GM21529 (cell line): Measurements from ENCODE around the gene C1QTNF5.

ENCODE experiments used
- ATAC-seq: cut with Tn5 transposase; IDR thresholded peaks from one replicate; pipeline ENCODE4 v1.9.1; 2021; ENCODE audit not compliant: unreplicated experiment

Gene C1QTNF5

GRCh38 chr11:119297938-119298337 is 42.7 kb downstream of the C1QTNF5 start:
- no peak for ATAC-seq

- no peak for ATAC-seq
These were observed 45.5 kb downstream of the C1QTNF5 start for GRCh38 chr11:119295178-119295577.

- no peak for ATAC-seq
These were observed 47.2 kb downstream of the C1QTNF5 start for GRCh38 chr11:119293461-119293860.

GRCh38 chr11:119290894-119291497 is 49.7 kb downstream of the C1QTNF5 start:
- ATAC-seq: no peak
